DOHH2 (cell line): ENCODE measurements around the gene HDAC11.

Experiments used
- EZH2phosphoT487 ChIP-seq: fragments of 200-600 bp; sonication (generic); IDR thresholded peaks from 2 replicates; pipeline ENCODE4 v1.6.1; 2017; ENCODE audit warnings: borderline replicate concordance, mild to moderate bottlenecking, antibody characterized with exemption, low read length, moderate library complexity, mixed read lengths
- TF ChIP-seq, protein P1 (sequence below): fragments of 200-600 bp; sonication (generic); IDR thresholded peaks from one replicate; pipeline ENCODE4 v1.5.1; 2014; ENCODE audit warnings: antibody characterized with exemption, mild to moderate bottlenecking, low read depth, low read length; ENCODE audit not compliant: poor library complexity, severe bottlenecking

- TF ChIP-seq, protein P1, sequence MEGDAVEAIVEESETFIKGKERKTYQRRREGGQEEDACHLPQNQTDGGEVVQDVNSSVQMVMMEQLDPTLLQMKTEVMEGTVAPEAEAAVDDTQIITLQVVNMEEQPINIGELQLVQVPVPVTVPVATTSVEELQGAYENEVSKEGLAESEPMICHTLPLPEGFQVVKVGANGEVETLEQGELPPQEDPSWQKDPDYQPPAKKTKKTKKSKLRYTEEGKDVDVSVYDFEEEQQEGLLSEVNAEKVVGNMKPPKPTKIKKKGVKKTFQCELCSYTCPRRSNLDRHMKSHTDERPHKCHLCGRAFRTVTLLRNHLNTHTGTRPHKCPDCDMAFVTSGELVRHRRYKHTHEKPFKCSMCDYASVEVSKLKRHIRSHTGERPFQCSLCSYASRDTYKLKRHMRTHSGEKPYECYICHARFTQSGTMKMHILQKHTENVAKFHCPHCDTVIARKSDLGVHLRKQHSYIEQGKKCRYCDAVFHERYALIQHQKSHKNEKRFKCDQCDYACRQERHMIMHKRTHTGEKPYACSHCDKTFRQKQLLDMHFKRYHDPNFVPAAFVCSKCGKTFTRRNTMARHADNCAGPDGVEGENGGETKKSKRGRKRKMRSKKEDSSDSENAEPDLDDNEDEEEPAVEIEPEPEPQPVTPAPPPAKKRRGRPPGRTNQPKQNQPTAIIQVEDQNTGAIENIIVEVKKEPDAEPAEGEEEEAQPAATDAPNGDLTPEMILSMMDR = no peak
- no peak for TF ChIP-seq EZH2phosphoT487
Measured at GRCh38 chr3:13455644-13456043, 24.5 kb upstream of the HDAC11 start.
